B cell (primary cell): Measurements from ENCODE around the gene PEX11B.

Source experiments
- CTCF ChIP-seq: fragments of 200-600 bp; IDR thresholded peaks from one replicate; pipeline ENCODE4 v1.8.0; 2022; ENCODE audit warnings: antibody characterized with exemption, mild to moderate bottlenecking
- EZH2 ChIP-seq: IDR thresholded peaks from 2 replicates; pipeline ENCODE4 v1.6.1; 2012; ENCODE audit warnings: borderline replicate concordance, low read depth, mild to moderate bottlenecking, moderate library complexity, low read length; ENCODE audit not compliant: insufficient read depth, poor library complexity, severe bottlenecking

DNA sequence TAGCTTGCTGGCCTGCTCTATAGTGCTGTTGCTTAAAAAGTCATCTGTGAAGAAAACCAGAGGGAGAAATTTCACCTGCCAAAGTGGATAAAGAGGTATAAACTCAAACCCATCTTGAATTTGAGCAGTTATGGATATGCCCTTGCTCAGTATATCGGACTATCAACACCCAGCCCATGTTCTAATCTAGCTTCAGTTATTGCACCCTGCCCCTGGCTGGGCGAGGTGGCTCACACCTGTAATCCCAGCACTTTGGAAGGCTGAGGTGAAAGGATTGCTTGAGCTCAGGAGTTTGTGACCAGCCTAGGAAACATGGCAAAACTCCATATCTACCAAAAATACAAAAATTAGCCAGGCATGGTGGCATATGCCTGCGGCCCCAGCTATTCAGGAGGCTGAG, 26.0 kb upstream of the PEX11B start:
- TF ChIP-seq CTCF (no peak), EZH2 (no peak)
